PC-9 (cell line): ENCODE results near the gene HSPA8. TPM values are rescaled to one million over a fixed set of nuclear protein-coding genes. Genes with fewer than 3 reads are reported as not detected.
A peak's percentile ranks its signal among the peaks of the same experiment; 100 is the strongest.

Experiments used
- BruUV-seq: library from RNA; stranded (reverse); fragments of 400-500 nt; replicated peaks from 2 replicates; lab custom pipeline; 2021; lab: Mats Ljungman, UMichigan
- CTCF ChIA-PET: fragments of 300-600 bp; sonication (Branson Sonifier 250); formaldehyde crosslinking; loops from one replicate; lab custom pipeline; 2022; ENCODE audit warnings: antibody characterized with exemption; lab: Charles Lee
- POLR2A ChIA-PET: fragments of 300-600 bp; sonication (Branson Sonifier 250); formaldehyde crosslinking; loops from one replicate; lab custom pipeline; 2022; ENCODE audit warnings: antibody characterized with exemption; ENCODE audit not compliant: unreplicated experiment; lab: Charles Lee
- DNase-seq, 2 experiments: peaks; one replicate each; pipeline versions ENCODE4 v3.0.0 to v3.0.0-alpha.2; 2015 to 2022; ENCODE audit warnings: mixed read lengths in 1 of 2
- H2AFZ ChIP-seq: fragments of 200-600 bp; sonication (generic); 2 replicates; pipeline ENCODE4 v1.8.1; 2017; ENCODE audit warnings: antibody characterized with exemption
- H3F3A ChIP-seq: fragments of 200-600 bp; sonication (generic); 2 replicates; pipeline ENCODE4 v1.8.1; 2017; ENCODE audit warnings: antibody characterized with exemption, mild to moderate bottlenecking, low read depth; ENCODE audit not compliant: insufficient read depth
- H3K27ac ChIP-seq: fragments of 200-600 bp; sonication (generic); 2 replicates; pipeline ENCODE4 v1.6.1; 2016; ENCODE audit warnings: mixed run types
- H3K27me3 ChIP-seq: fragments of 200-600 bp; sonication (generic); 2 replicates; pipeline ENCODE4 v1.6.1; 2016; ENCODE audit warnings: low read depth, mixed run types; ENCODE audit not compliant: insufficient read depth
- H3K36me3 ChIP-seq: fragments of 200-600 bp; sonication (generic); 2 replicates; pipeline ENCODE4 v1.6.1; 2016; ENCODE audit warnings: low read depth, mixed run types
- H3K4me1 ChIP-seq: fragments of 200-600 bp; sonication (generic); replicated peaks from 2 replicates; pipeline ENCODE4 v1.6.1; 2016; ENCODE audit warnings: mixed run types; ENCODE audit not compliant: insufficient read depth
- H3K4me2 ChIP-seq: fragments of 200-600 bp; sonication (generic); 2 replicates; pipeline ENCODE4 v1.6.1; 2017; ENCODE audit warnings: mixed run types
- H3K4me3 ChIP-seq: fragments of 200-600 bp; sonication (generic); 2 replicates; pipeline ENCODE4 v1.6.1; 2016; ENCODE audit warnings: mixed run types
- H3K79me2 ChIP-seq: fragments of 200-600 bp; sonication (generic); 2 replicates; pipeline ENCODE4 v1.6.1; 2017; ENCODE audit warnings: low read depth, mixed run types
- H3K9me2 ChIP-seq: fragments of 200-600 bp; sonication (generic); 2 replicates; pipeline ENCODE4 v1.8.1; 2017; ENCODE audit warnings: mild to moderate bottlenecking; ENCODE audit not compliant: insufficient read depth
- H3K9me3 ChIP-seq: fragments of 200-600 bp; sonication (generic); 2 replicates; pipeline ENCODE4 v1.8.1; 2016; ENCODE audit warnings: low read depth; ENCODE audit not compliant: insufficient read depth
- H4K20me1 ChIP-seq: fragments of 200-600 bp; sonication (generic); 2 replicates; pipeline ENCODE4 v1.8.1; 2017; ENCODE audit not compliant: insufficient read depth
- CTCF ChIP-seq: fragments of 200-600 bp; sonication (generic); conservative IDR thresholded peaks from 2 replicates; pipeline ENCODE4 v1.6.1; 2017; ENCODE audit warnings: mixed run types, antibody characterized with exemption, mild to moderate bottlenecking, moderate library complexity
- EZH2 ChIP-seq: fragments of 200-600 bp; sonication (generic); IDR thresholded peaks from 2 replicates; pipeline ENCODE4 v1.8.0; 2017; ENCODE audit warnings: antibody characterized with exemption, low read depth
- intact Hi-C: fragments of 100-400 bp; cut with micrococcal nuclease; formaldehyde crosslinking; loops from one replicate; pipeline ENCODE4 v1.10.0; 2022; ENCODE audit not compliant: unreplicated experiment
- total RNA-seq: library from RNA; stranded (reverse); gene quantifications from 2 replicates; pipeline ENCODE4 v1.2.3, GENCODE V29; 2021

Gene HSPA8
- total RNA-seq, 1 experiment from 2014 or later: 1,103 TPM

- Histone ChIP-seq H2AFZ (no peak overlapping the region), H3K4me3 (peak overlapping the region; percentile 77)
- no TSS peak for BruUV-seq
Observed at GRCh38 chr11:123063826-123064657, 2.1 kb upstream of the HSPA8 start.

GRCh38 chr11:123062892-123063825, 1.2 kb upstream of the HSPA8 start:
- Histone ChIP-seq H4K20me1 (peaks cover 35% of the 10 kb centered on the region), H3K27ac (peak overlapping the region; percentile 96), H3K36me3 (peaks cover 36% of the 10 kb centered on the region), H2AFZ (peak overlapping the region; percentile 74), H3K79me2 (peaks cover 75% of the 10 kb centered on the region), H3K9me3 (no peaks in the 10 kb centered on the region), H3K9me2 (no peaks in the 10 kb centered on the region), H3K4me3 (peak overlapping the region; percentile 77), H3K4me2 (peak overlapping the region; percentile 91), H3K27me3 (no peaks in the 10 kb centered on the region), H3F3A (peaks cover 44% of the 10 kb centered on the region), H3K4me1 (peaks cover 46% of the 10 kb centered on the region)
- POLR2A ChIA-PET: interaction anchor here (0.8 to 1.5 kb wide), 2 partner anchors 10 to 242 kb away, joined by 4 to 9 read pairs; no protein-coding TSS in a partner anchor
- intact Hi-C loops: loop anchor here (1.0 to 5.0 kb wide), 5 partner anchors 9 to 436 kb away; no protein-coding TSS in a partner anchor
- no peak for DNase-seq
- TSS peak; percentile 70 for BruUV-seq
- TF ChIP-seq EZH2: no peak
- TF ChIP-seq CTCF: no peak
- CTCF ChIA-PET: interaction anchor here (1.0 kb wide), 1 partner anchor 40 kb away, joined by 5 read pairs; no protein-coding TSS in a partner anchor

More at GRCh38 chr11:123063826-123064657, 2.1 kb upstream of the HSPA8 start:
- no peaks in the 10 kb centered on the region for H3K9me3 ChIP-seq
- TF ChIP-seq CTCF (no peak), EZH2 (no peak)
- H3K36me3 ChIP-seq: peaks cover 27% of the 10 kb centered on the region
- H3K27ac ChIP-seq: peak overlapping the region; percentile 96
- H3F3A ChIP-seq: peaks cover 41% of the 10 kb centered on the region
- peaks cover 37% of the 10 kb centered on the region for H3K4me1 ChIP-seq
- no peak for DNase-seq
- peaks cover 26% of the 10 kb centered on the region for H4K20me1 ChIP-seq
- intact Hi-C loops: loop anchor here (5.0 kb wide), 3 partner anchors 38 to 437 kb away; no protein-coding TSS in a partner anchor
- H3K79me2 ChIP-seq: peaks cover 66% of the 10 kb centered on the region
- CTCF ChIA-PET: interaction anchor here (1.0 kb wide), 1 partner anchor 39 kb away, joined by 5 read pairs; no protein-coding TSS in a partner anchor
- H3K27me3 ChIP-seq: no peaks in the 10 kb centered on the region
- POLR2A ChIA-PET: no interaction called here
- no peaks in the 10 kb centered on the region for H3K9me2 ChIP-seq
- H3K4me2 ChIP-seq: peak overlapping the region; percentile 91
